Measurements from ENCODE around the gene PDZD2.

The PDZD2 gene

DNA sequence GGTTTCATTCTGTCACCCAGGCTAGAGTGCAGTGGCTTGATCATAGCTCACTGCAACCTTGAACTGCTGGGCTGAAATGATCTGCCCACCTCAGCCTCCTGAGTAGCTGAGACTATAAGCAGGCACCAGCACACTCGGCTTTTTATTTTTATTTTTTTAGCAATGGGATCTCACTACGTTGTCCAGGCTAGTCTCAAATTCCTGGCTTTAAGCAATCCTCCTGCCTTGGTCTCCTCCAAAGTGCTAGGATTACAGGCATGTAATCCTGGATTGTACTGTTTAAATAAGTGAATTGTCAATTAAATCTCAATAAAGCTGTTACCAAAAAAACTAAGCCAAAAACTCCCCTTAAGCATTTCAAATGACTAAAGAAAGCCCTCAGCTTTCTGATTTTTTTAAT lies 516.3 kb downstream of the PDZD2 start:
- Histone ChIP-seq H3K4me1 (no peaks in the 10 kb centered on the region), H3K4me3 (ENCODE audit: low read depth, low read length) (no peak overlapping the region), H3K36me3 (no peaks in the 10 kb centered on the region), H3K9me3 (no peaks in the 10 kb centered on the region), H3K27me3 (no peaks in the 10 kb centered on the region)
- no peak for DNase-seq
- TF ChIP-seq, protein P1, sequence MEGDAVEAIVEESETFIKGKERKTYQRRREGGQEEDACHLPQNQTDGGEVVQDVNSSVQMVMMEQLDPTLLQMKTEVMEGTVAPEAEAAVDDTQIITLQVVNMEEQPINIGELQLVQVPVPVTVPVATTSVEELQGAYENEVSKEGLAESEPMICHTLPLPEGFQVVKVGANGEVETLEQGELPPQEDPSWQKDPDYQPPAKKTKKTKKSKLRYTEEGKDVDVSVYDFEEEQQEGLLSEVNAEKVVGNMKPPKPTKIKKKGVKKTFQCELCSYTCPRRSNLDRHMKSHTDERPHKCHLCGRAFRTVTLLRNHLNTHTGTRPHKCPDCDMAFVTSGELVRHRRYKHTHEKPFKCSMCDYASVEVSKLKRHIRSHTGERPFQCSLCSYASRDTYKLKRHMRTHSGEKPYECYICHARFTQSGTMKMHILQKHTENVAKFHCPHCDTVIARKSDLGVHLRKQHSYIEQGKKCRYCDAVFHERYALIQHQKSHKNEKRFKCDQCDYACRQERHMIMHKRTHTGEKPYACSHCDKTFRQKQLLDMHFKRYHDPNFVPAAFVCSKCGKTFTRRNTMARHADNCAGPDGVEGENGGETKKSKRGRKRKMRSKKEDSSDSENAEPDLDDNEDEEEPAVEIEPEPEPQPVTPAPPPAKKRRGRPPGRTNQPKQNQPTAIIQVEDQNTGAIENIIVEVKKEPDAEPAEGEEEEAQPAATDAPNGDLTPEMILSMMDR (IDR thresholded peaks at IDR 0.05; ENCODE audit: low read depth, low read length) = no peak

DNA sequence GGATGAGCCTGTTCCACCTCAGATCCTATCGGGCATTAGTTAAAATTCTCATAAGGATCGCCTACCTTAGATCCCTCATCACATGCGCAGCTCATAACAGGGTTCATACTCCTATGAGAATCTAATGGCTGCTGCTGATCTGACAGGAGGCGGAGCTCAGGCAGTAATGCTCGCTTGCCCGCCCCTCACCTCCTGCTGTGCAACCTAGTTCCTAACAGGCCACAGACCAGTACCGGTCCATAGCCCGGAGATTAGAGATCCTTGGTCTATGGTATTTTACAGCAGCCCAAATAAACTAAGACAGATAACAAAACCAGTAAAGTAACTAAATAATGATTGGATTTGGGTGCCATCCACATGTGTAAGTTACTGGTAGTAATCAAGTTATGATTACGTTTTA lies 517.7 kb downstream of the PDZD2 start:
- DNase-seq = no peak

GRCh38 chr5:32157078-32157477 lies 518.1 kb downstream of the PDZD2 start:
- no peaks in the 10 kb centered on the region for H3K9me3 ChIP-seq
- DNase-seq = no peak
- H3K36me3 ChIP-seq = no peaks in the 10 kb centered on the region
- no peaks in the 10 kb centered on the region for H3K4me1 ChIP-seq
- H3K4me3 ChIP-seq (ENCODE audit: low read depth, low read length) = no peak overlapping the region
- H3K27me3 ChIP-seq = no peaks in the 10 kb centered on the region
- TF ChIP-seq, protein P1 (IDR thresholded peaks at IDR 0.05; ENCODE audit: low read depth, low read length) = no peak

More for the DNA sequence above, 517.7 kb downstream of the PDZD2 start:
- no peak overlapping the region for H3K4me3 ChIP-seq (ENCODE audit: low read depth, low read length)
- H3K9me3 ChIP-seq = no peaks in the 10 kb centered on the region
- no peaks in the 10 kb centered on the region for H3K36me3 ChIP-seq
- TF ChIP-seq, protein P1 (IDR thresholded peaks at IDR 0.05; ENCODE audit: low read depth, low read length) = no peak
- H3K4me1 ChIP-seq = no peaks in the 10 kb centered on the region
- no peaks in the 10 kb centered on the region for H3K27me3 ChIP-seq

GRCh38 chr5:32158679-32158975 lies 519.7 kb downstream of the PDZD2 start:
- Histone ChIP-seq H3K36me3 (no peaks in the 10 kb centered on the region; the same call in 1 of the 2 replicates), H3K9me3 (no peaks in the 10 kb centered on the region), H3K27me3 (no peaks in the 10 kb centered on the region), H3K4me1 (no peaks in the 10 kb centered on the region), H3K4me3 (ENCODE audit: low read depth, low read length) (no peak overlapping the region)
- TF ChIP-seq, protein P1 (IDR thresholded peaks at IDR 0.05; ENCODE audit: low read depth, low read length) = no peak
- DNase-seq = no peak

DNA sequence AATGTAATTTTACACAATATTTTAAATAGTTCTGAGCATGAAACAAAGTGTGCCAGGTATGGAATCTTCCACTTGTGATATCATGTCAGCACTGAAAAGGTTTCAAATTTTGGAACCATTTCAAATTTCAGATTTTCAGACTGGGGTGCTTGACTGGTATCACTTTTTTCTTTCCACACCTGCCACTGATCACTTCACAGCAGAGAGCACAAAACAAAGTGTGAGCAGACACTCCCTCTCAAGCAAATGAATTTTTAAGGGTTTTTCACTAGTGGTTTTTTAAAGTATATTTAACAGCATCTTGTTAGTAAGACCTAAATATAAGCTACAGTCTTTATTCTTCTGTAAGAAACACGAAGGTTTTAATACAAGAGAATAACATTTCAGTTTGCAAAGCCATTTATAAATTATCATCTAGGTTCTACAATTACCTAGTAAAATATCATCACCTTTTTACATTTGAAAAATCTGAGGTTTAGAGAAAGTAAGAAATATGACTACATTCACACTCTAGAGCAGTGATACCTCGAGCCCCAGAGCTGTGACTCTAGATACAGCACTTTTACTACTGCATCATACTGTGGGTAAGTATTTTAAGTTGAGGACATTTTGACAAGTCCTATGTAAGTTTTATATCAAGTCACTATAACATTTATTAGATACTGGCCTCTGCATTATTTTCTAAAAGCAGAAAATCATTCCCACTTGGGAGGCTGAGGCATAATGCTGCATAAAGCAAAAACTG lies 520.6 kb downstream of the PDZD2 start:
- no peak for DNase-seq
- Histone ChIP-seq H3K9me3 (no peaks in the 10 kb centered on the region), H3K36me3 (no peaks in the 10 kb centered on the region; the same call in 1 of the 2 replicates), H3K27me3 (no peaks in the 10 kb centered on the region), H3K4me1 (no peaks in the 10 kb centered on the region), H3K4me3 (ENCODE audit: low read depth, low read length) (no peak overlapping the region)
- TF ChIP-seq, protein P1 (IDR thresholded peaks at IDR 0.05; ENCODE audit: low read depth, low read length) = no peak

- no peak overlapping the region for H3K4me3 ChIP-seq (ENCODE audit: low read depth, low read length)
- no peaks in the 10 kb centered on the region for H3K27me3 ChIP-seq
- H3K4me1 ChIP-seq = no peaks in the 10 kb centered on the region
- TF ChIP-seq, protein P1 (IDR thresholded peaks at IDR 0.05; ENCODE audit: low read depth, low read length) = no peak
- no peaks in the 10 kb centered on the region for H3K9me3 ChIP-seq
- no peaks in the 10 kb centered on the region; the same call in 1 of the 2 replicates for H3K36me3 ChIP-seq
- DNase-seq = no peak
Observed at GRCh38 chr5:32160228-32160627, 521.3 kb downstream of the PDZD2 start.
